ENCODE results near the gene TMEM263. TPM values are rescaled to one million over a fixed set of nuclear protein-coding genes. Genes with fewer than 3 reads are reported as not detected.

The TMEM263 gene
- total and polyA plus RNA-seq, 2 of the 13 experiments (the other 11 are each of a cell fraction or from before 2014, with no cell fraction given) = 25.9 to 58.6 TPM

DNA sequence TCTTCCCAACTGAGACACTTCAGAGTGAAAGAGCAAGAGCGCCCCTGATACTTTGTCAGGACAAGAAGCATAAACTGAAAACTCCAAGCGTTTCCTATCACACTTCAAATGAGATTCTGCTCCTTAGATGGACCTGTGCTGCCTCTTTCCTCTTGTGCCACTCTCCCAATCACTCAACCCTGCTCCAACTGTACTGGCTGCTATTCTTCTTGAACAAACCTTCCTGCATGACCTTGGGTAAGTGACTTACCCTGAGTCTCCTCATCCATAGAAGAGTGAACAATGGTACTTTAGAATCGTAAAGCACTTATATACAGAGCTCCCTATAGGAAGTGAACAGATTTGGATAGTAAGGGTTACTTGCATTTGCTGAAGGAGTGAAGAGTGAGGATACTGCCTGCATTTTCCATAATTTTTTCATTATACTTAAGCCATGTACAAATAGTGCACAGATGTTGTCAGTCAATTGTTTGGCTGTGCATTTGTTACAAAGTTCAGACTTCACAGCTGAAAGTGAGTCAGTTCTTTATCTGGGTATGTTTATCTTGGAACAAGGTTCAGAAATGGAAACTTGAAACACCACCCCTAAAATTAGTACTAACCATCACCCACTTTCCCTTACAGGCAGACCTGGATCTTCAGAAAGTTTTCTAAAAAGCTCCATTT, 20.4 kb downstream of the TMEM263 start (continued):
- TF ChIP-seq, protein P1, sequence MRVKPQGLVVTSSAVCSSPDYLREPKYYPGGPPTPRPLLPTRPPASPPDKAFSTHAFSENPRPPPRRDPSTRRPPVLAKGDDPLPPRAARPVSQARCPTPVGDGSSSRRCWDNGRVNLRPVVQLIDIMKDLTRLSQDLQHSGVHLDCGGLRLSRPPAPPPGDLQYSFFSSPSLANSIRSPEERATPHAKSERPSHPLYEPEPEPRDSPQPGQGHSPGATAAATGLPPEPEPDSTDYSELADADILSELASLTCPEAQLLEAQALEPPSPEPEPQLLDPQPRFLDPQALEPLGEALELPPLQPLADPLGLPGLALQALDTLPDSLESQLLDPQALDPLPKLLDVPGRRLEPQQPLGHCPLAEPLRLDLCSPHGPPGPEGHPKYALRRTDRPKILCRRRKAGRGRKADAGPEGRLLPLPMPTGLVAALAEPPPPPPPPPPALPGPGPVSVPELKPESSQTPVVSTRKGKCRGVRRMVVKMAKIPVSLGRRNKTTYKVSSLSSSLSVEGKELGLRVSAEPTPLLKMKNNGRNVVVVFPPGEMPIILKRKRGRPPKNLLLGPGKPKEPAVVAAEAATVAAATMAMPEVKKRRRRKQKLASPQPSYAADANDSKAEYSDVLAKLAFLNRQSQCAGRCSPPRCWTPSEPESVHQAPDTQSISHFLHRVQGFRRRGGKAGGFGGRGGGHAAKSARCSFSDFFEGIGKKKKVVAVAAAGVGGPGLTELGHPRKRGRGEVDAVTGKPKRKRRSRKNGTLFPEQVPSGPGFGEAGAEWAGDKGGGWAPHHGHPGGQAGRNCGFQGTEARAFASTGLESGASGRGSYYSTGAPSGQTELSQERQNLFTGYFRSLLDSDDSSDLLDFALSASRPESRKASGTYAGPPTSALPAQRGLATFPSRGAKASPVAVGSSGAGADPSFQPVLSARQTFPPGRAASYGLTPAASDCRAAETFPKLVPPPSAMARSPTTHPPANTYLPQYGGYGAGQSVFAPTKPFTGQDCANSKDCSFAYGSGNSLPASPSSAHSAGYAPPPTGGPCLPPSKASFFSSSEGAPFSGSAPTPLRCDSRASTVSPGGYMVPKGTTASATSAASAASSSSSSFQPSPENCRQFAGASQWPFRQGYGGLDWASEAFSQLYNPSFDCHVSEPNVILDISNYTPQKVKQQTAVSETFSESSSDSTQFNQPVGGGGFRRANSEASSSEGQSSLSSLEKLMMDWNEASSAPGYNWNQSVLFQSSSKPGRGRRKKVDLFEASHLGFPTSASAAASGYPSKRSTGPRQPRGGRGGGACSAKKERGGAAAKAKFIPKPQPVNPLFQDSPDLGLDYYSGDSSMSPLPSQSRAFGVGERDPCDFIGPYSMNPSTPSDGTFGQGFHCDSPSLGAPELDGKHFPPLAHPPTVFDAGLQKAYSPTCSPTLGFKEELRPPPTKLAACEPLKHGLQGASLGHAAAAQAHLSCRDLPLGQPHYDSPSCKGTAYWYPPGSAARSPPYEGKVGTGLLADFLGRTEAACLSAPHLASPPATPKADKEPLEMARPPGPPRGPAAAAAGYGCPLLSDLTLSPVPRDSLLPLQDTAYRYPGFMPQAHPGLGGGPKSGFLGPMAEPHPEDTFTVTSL (CRISPR knock-in tag; IDR thresholded peaks at IDR 0.05; ENCODE audit: borderline replicate concordance) = peak; percentile 70; the same call in 1 of the 2 replicates
- TF ChIP-seq ZBTB10 (CRISPR knock-in tag; IDR thresholded peaks at IDR 0.05; ENCODE audit: borderline replicate concordance) (peak; percentile 52; the same call in 1 of the 2 replicates), ZNF30 (CRISPR knock-in tag; IDR thresholded peaks at IDR 0.05) (no peak), HNF4G (IDR thresholded peaks at IDR 0.05; ENCODE audit: borderline replicate concordance, low read depth, low read length) (peak; percentile 86), HNF4G (CRISPR knock-in tag; IDR thresholded peaks at IDR 0.05; ENCODE audit: borderline replicate concordance, low read depth) (no peak; the same call in 1 of the 2 replicates), FOXK1 (CRISPR knock-in tag; IDR thresholded peaks at IDR 0.05; ENCODE audit: borderline replicate concordance, low read depth) (peak; percentile 63; the same call in 1 of the 2 replicates), SSRP1 (CRISPR knock-in tag; IDR thresholded peaks at IDR 0.05) (peak; percentile 29; the same call in 1 of the 2 replicates), ZNF792 (CRISPR knock-in tag; IDR thresholded peaks at IDR 0.05) (0 out of 2 replicates have a peak, but pooled peaks have one; percentile 42), MEIS2 (CRISPR knock-in tag; IDR thresholded peaks at IDR 0.05) (no peak), KLF12 (CRISPR knock-in tag; IDR thresholded peaks at IDR 0.05; ENCODE audit: borderline replicate concordance) (no peak), CEBPG (CRISPR knock-in tag; IDR thresholded peaks at IDR 0.05) (peak; percentile 51), MED1 (CRISPR knock-in tag; IDR thresholded peaks at IDR 0.05) (no peak; the same call in 1 of the 2 replicates), PITX1 (CRISPR knock-in tag; IDR thresholded peaks at IDR 0.05) (peak; percentile 96), ARID3A (IDR thresholded peaks at IDR 0.05; ENCODE audit: low read depth, low read length) (peak; percentile 43; the same call in 1 of the 2 replicates), FOXP1 (IDR thresholded peaks at IDR 0.05) (0 out of 2 replicates have a peak, but pooled peaks have one; percentile 19), FOXP1 (CRISPR knock-in tag; IDR thresholded peaks at IDR 0.05) (peak; percentile 74), ZNF256 (CRISPR knock-in tag; conservative IDR thresholded peaks at IDR 0.05) (no peak), MIER3 (CRISPR knock-in tag; IDR thresholded peaks at IDR 0.05; ENCODE audit: borderline replicate concordance) (0 out of 2 replicates have a peak, but pooled peaks have one; percentile 60)
- TF ChIP-seq, protein P2, sequence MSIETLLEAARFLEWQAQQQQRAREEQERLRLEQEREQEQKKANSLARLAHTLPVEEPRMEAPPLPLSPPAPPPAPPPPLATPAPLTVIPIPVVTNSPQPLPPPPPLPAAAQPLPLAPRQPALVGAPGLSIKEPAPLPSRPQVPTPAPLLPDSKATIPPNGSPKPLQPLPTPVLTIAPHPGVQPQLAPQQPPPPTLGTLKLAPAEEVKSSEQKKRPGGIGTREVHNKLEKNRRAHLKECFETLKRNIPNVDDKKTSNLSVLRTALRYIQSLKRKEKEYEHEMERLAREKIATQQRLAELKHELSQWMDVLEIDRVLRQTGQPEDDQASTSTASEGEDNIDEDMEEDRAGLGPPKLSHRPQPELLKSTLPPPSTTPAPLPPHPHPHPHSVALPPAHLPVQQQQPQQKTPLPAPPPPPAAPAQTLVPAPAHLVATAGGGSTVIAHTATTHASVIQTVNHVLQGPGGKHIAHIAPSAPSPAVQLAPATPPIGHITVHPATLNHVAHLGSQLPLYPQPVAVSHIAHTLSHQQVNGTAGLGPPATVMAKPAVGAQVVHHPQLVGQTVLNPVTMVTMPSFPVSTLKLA (IDR thresholded peaks at IDR 0.05) = no peak
